Endometrial microvascular endothelial cells (primary cell): ENCODE data around the gene RALGAPA2. TPM values are rescaled to one million over a fixed set of nuclear protein-coding genes. Genes with fewer than 3 reads are reported as not detected.

Experiments used
- in situ Hi-C: cut with HindIII; loops from 2 replicates; pipeline ENCODE4 v1.10.0; 2017; ENCODE audit warnings: low sequenced_read_pairs, low pct_unique_long_range_greater_than_20kb; ENCODE audit errors: inconsistent ontology term
- total RNA-seq: library from RNA; depleted of rRNA; stranded (reverse); fragments of >200 nt; gene quantifications from one replicate; pipeline ENCODE4 v1.2.3, GENCODE V29; 2015; ENCODE audit errors: inconsistent ontology term

Gene RALGAPA2
- total RNA-seq, 1 donor from 2014 or later: 35.3 TPM

- in situ Hi-C loops: no loop called here
These were observed 306.1 kb downstream of the RALGAPA2 start for GRCh38 chr20:20406306-20406705.

GRCh38 chr20:20405623-20406022 is 306.8 kb downstream of the RALGAPA2 start:
- in situ Hi-C loops: no loop called here

- in situ Hi-C loops: no loop called here
These were observed 307.8 kb downstream of the RALGAPA2 start for GRCh38 chr20:20404633-20405032.

- in situ Hi-C loops: no loop called here
These were observed 310.5 kb downstream of the RALGAPA2 start for GRCh38 chr20:20401991-20402390.

GRCh38 chr20:20399531-20400500 is 312.6 kb downstream of the RALGAPA2 start:
- in situ Hi-C loops: no loop called here

GRCh38 chr20:20398123-20398522 is 314.3 kb downstream of the RALGAPA2 start:
- in situ Hi-C loops: no loop called here

- in situ Hi-C loops: no loop called here
These were observed 315.6 kb downstream of the RALGAPA2 start for GRCh38 chr20:20396794-20397193.

- in situ Hi-C loops: no loop called here
These were observed 316.4 kb downstream of the RALGAPA2 start for GRCh38 chr20:20395903-20396568.

- in situ Hi-C loops: no loop called here
These were observed 317.4 kb downstream of the RALGAPA2 start for GRCh38 chr20:20395087-20395486.

GRCh38 chr20:20393207-20394120 is 319.0 kb downstream of the RALGAPA2 start:
- in situ Hi-C loops: no loop called here

GRCh38 chr20:20391766-20392165 is 320.7 kb downstream of the RALGAPA2 start:
- in situ Hi-C loops: no loop called here

- in situ Hi-C loops: no loop called here
These were observed 321.3 kb downstream of the RALGAPA2 start for GRCh38 chr20:20391115-20391514.

- in situ Hi-C loops: no loop called here
These were observed 322.1 kb downstream of the RALGAPA2 start for GRCh38 chr20:20390393-20390792.

GRCh38 chr20:20386192-20386591 is 326.3 kb downstream of the RALGAPA2 start:
- in situ Hi-C loops: no loop called here

- in situ Hi-C loops: no loop called here
These were observed 336.6 kb downstream of the RALGAPA2 start for GRCh38 chr20:20375862-20376261.

GRCh38 chr20:20373091-20373571 is 339.3 kb downstream of the RALGAPA2 start:
- in situ Hi-C loops: no loop called here

GRCh38 chr20:20371681-20372080 is 340.8 kb downstream of the RALGAPA2 start:
- in situ Hi-C loops: no loop called here

GRCh38 chr20:20371083-20371482 is 341.4 kb downstream of the RALGAPA2 start:
- in situ Hi-C loops: no loop called here

- in situ Hi-C loops: no loop called here
These were observed 342.3 kb downstream of the RALGAPA2 start for GRCh38 chr20:20370094-20370575.
